ENCODE measurements around the gene SUN1.

DNA sequence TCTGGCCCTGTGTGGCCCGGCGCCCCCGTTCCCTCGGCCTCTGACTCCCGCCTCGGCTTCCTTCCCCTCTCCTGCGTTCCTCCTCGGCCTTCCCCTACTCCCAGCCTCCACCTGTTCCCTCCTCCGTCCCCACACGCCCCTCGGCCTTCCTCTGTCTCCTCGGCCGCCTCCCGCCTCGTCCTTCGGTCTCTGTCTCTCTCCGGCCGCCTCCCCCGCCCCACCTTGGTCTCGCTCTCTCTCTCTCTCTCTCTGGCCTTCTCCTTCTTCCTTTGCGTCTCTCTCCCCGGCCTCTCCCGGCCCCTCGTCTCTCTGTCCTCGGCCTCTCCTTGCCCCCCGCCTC is 44.7 kb downstream of the SUN1 start:
- TF ChIP-seq, protein P1, sequence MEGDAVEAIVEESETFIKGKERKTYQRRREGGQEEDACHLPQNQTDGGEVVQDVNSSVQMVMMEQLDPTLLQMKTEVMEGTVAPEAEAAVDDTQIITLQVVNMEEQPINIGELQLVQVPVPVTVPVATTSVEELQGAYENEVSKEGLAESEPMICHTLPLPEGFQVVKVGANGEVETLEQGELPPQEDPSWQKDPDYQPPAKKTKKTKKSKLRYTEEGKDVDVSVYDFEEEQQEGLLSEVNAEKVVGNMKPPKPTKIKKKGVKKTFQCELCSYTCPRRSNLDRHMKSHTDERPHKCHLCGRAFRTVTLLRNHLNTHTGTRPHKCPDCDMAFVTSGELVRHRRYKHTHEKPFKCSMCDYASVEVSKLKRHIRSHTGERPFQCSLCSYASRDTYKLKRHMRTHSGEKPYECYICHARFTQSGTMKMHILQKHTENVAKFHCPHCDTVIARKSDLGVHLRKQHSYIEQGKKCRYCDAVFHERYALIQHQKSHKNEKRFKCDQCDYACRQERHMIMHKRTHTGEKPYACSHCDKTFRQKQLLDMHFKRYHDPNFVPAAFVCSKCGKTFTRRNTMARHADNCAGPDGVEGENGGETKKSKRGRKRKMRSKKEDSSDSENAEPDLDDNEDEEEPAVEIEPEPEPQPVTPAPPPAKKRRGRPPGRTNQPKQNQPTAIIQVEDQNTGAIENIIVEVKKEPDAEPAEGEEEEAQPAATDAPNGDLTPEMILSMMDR (IDR thresholded peaks at IDR 0.05; ENCODE audit: low read depth, low read length) = no peak
- TF ChIP-seq EZH2phosphoT487 (IDR thresholded peaks at IDR 0.05; ENCODE audit: low read depth) = no peak

Data from OCI-LY3 (cell line).